DMS153 treated with DMSO at 0.1 percent for 48 hours (cell line): ENCODE results near the gene CDO1.
"Not testable (repeated sequence)": the region's sequence is repeated elsewhere in the genome, so short reads cannot be mapped to it uniquely, and the experiment has no call there.

ENCODE experiments used
- DNase-seq: peaks from one replicate; lab custom pipeline; 2025; ENCODE audit not compliant: unreplicated experiment; lab: John Stamatoyannopoulos, UW

CDO1 gene

DNA sequence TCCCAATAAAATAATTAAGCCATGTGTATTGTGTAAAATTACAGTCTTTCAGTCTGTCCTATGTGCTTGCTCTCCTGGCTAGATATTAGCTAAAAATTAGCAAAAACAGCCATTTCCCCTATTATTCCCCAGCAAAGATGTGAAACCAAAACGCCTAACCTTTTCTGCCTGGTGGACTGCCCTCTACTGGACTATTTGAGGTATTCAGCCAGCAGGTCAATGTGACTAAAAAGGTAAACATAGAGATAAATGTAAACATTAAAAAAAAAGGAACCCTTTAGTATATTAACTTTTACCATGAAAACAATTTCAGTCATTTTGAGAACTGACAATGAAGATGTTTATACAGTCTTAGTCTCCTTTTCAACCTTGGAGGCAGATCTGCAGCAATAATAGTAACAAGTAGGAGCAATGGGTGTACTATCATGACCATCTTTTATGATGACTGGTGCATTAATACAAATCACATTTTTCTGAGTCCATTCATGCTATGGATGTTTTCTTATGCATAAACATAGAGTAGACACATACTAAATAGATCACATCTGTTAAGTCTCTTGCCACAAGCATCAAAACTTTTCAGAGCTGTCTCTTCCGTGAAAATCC is 14.8 kb upstream of the CDO1 start:
- no peak for DNase-seq

DNA sequence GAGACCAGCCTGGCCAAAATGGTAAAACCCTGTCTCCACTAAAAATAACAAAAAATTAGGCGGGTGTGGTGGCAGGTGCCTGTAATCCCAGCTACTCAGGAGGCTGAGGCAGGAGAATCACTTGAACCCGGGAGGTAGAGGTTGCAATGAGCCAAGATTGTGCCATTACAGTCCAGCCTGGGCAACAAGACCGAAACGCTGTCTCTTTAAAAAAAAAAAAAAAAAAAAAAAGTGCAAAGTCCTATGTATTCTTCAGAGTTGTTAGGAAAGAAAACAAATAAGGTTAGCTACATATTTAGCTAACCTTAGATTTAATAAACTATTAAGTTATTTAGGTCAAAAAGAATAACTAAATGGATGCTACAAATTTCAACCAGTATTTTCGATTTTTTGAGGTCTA is 13.5 kb upstream of the CDO1 start:
- DNase-seq, result no peak

DNA sequence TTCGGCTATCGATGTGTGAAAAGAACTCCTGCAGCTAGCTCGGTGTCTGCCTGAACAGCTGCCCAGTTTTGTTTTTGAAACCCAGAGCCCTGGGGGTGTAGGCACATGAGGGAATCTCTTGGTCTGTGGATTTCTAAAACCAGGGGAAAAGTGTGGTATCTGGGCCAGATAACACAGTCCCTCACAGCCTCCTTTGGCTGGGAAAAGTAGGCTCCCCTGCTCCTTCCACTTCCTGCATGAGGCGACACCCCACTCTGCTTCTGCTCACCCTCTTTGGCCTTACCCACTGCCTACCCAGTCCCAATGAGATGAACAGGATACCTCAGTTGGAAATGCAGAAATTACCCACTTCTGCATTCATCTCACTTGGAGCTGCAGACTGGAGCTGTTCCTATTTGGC is 9.5 kb upstream of the CDO1 start:
- DNase-seq, result no peak

DNA sequence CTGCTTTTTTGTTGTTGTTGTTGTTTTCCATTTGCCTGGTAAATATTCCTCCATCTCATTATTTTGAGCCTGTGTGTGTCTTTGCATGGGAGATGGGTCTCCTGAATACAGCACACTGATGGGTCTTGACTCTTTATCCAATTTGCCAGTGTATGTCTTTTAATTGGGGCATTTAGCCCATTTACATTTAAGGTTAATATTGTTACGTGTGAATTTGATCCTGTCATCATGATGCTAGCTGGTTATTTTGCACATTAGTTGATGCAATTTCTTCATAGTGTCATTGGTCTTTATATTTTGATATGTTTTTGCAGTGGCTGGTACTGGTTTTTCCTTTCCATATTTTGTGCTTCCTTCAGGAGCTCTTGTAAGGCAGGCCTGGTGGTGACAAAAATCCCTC is 8.5 kb upstream of the CDO1 start:
- DNase-seq, result not testable (repeated sequence)

DNA sequence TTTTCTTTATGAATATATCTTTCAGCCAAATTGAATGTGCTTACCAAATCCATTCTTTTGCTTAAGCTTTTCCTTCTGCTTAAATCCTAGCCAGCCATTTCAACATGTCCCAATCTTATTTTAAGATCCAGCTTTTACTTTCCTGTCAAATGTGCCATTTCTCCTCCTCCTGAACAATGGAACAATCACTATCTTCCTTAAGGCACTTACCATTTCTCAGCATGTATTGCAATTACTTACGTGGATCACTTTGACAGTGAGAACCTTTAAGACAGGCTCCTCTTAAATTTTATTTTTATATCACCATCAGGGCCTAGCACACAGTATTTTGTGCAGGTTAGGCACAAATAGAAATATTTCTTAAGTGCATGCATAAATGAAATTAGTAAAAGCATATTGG is 4.4 kb upstream of the CDO1 start:
- no peak for DNase-seq

DNA sequence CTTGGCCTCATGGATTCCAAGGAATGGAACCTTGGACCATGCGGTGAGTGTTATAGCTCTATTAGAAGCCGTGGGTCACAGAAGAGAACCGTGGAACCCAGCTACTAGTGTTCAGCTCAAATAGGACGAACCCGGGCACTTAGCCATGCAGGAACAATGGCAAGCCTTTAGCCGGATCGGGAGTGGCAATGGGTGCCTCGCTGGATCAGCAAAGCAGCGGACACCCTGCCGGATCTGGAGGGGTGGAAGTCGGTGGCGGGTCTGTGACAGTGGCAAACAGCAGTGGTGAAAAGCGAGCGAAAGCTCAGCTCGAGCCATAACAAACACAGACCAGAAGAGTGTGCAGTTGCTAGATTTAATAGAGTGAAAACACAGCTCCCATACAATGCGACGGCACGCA is 2.4 kb upstream of the CDO1 start:
- no peak for DNase-seq

DNA sequence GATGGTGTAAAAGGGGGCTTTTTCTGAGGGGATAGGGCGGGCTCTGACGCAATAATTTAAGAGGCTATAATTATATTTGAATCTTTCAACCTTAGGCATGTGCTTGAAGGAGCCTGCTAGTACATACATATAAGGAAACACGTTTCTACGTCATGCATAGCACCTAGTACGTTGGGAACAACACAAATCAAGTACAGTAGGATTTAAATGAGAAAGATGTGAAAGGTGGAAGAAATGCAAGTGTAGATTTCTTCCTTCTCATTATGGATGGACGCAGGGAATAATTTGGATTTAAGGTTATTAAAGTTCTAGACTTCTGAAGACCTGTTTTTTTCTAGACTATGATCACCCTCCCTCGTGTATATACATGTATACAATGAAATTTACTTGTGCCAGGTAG is 927 bp upstream of the CDO1 start:
- no peak for DNase-seq

DNA sequence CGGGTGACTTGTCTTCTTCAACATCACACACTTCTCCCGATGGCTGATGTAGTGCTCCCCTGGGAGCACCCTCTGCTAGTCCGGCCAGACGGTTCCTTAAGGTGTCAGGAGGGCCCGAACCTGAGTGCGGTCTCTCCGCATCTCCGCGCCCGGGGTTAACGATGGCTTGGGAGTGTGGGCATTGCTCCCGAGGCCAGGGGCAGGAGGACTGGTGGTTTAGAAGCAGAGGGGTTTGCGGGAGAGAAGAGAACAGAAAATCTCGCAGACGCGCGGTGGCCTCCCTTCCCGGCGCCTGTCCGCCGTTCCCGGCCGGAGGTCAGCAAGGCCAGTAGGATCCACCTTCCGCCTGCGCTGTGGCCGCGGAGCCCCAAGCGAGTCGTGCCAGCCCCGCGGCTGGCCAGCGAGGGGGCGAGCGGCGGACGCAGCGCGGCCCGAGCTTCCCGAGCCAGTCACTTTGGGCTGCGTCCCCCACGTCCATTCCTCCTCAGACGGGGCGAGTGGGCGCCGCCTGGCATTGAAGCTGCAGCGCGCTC is 700 bp downstream of the CDO1 start:
- DNase-seq, result no peak

DNA sequence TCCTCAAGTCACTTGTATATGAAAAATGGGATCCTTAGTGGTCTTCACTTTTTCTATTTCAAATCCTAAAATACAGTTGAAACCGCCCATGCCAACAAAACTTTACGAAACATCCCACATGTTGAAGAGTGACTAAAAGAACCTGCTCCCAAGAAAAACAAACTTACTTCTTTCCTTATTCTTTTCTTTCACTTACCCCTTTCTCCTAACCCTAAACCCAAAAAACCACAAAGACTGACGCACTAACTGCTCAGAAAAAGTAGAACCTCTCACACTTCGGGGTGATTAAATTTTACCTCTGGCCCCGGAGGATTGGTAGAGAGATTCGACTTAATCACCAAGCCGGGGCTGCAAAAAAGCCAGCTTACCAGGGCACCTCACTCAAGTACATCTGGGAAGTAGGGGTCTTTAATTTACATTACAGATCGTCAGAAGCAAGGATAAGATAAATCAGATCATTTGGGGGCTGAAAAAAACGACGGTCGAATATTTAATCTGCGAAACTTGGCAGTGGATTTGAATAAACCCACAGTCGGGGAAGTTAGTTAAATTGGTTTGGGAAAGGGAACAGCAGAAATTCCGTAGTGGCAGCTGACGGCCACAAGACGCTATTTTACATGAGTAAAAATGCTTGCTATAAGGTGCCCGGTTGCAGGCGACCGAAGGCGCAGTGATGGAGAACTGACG is 1.3 kb downstream of the CDO1 start:
- DNase-seq, result no peak

DNA sequence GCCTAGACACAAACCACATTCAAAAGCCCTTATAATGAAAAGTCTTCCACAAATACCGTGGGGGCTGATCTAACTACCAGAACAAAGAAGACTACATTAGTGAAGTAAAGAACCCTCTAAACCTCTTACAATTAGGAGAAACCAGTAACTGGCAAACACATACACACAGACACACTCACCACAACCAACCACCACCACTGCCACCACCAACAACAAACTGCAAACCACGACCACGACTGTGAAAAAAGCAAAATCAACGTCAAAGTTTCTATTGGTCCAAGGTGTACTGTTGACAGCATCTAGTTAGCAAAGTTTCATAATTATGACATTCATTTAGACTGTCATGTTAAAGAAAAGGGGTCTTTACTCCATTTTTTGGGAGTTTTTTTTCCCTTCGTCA is 2.7 kb downstream of the CDO1 start:
- DNase-seq, result no peak

DNA sequence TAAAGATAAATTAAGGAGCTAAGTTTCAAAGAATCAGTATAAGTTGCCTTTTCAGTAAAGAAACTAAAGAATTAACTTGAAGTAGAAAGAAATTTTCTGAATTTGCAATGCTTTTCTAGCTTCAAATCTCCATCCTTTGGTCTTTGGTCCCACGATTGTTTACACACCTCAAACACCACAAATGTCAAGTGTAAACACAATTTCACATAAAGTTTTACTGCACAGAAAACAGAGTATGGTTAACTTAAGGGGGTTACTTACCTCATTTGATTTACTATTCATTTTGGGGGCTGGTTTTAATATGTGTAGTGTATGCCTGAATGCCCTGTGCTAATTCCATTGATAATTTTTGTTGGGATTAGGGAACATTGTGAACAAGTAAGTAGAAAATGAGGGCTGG is 4.1 kb downstream of the CDO1 start:
- no peak for DNase-seq

DNA sequence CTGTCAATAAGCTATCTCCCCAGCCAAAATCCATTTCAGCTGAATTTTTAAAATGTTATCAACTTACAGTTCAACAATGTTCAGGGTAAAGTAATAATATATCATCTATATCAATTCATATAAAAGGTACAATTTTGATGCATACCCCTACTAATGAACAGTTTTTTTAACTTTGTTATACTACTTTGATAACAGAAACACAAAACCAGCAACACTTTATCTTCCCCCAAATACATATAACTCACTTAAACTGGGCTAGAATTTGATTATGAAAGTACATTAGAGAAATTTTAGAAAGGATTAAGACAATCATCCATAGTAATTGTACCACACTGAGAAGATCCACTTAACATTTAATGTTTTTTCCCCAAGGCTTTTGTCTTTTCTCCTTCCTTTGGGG is 5.1 kb downstream of the CDO1 start:
- DNase-seq, result no peak

DNA sequence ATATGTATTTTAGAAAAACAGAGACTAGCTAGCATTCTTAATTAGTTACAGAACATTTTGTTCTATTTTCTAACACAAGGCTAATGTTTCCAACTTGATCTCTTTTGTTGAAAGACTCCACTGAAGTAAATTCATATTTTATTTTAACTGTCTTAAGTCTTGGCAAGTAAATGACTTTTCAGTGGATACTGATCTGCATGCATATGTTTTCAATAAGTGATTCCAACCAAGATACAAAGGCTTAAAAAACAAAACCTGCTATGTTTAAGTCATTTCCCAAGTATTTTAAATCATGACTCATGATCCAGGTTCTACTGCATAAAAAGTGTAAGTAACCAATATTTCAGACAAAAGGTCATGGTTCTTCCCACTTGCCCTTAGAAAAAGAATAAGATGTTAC is 5.7 kb downstream of the CDO1 start:
- no peak for DNase-seq

DNA sequence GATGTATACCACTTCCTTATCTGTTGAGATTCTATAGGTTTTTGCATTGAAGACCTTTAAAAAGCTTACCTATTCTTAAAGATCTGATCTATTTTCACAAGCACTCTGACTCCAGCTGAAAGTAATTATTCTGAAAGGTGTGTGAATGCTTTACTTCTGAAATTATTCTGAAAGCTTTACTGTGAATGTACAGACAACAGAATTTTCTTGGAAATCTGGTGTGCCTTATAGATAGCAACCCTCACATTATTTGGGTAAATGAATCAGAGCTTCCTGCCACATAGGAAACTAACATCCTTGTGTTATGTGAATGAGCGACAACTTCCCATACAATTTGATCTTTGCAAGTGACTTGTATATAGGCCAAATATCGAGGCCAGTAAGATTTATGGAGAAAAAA is 6.5 kb downstream of the CDO1 start:
- no peak for DNase-seq

DNA sequence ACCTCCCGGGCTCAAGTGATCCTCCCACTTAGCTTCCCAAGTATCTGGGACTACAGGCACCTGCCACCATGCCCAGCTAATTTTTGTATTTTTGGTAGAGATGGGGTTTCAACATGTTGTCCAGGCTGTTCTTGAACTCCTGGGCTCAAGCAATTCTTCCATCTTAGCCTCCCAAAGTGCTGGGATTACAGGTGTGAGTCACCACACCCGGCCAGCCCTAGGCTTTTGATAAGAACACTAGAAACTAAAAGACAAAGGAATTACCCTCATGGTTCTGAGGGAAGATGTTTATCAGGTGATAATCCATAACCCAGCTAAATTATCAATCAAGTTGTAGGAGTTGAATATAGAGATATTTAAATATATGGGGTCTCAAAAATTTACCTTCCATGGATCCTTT is 8.4 kb downstream of the CDO1 start:
- DNase-seq, result not testable (repeated sequence)

DNA sequence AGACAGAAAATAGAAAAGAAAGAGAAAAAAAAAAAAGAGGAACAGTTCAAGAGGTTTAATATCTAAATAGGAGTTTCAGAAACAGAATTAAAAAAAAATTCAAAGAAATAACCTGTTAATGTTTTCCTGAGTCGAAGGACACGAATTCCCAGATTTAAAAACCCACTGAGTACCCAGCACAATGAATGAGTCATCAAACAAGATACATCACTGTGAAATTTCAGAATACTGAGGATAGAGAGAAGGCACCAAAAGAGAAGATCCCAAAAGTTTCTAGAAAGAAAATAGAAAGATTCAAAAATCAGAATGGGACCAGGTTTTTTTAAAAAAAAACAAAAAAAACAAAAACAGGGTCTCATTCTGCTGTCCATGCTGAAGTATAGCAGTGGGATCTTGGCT is 8.8 kb downstream of the CDO1 start:
- no peak for DNase-seq

DNA sequence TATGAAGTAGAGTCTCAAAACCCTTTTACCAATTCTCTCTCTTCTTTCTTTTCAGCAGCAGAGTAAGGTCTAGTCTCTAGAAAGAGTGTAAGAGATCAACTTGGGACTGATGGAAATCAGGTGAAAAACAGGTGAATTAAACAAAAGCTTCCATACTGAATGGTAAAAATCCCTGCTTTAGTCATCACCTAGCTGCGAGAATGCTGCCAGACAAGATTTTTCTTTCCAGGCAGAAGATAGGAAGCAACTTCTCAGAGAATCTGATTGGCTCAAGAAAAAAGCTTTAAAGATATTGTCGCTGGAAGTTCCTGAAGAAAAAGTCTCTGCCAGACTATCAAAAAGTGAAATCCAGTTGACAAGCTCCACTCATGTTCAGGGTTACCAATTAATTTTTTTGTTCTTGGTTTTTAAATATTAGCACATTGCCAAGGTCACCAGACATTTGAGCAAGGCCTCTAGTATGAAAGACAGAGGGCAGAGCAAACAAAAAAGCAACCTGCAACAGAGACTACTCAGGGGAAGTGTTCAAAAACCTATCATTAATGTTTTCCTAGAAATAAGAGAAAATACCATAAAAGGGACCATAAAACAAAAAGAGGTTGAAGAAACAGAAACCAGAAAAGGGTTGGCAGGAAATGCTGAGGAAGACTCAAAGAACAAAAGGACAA is 9.3 kb downstream of the CDO1 start:
- DNase-seq, result no peak

DNA sequence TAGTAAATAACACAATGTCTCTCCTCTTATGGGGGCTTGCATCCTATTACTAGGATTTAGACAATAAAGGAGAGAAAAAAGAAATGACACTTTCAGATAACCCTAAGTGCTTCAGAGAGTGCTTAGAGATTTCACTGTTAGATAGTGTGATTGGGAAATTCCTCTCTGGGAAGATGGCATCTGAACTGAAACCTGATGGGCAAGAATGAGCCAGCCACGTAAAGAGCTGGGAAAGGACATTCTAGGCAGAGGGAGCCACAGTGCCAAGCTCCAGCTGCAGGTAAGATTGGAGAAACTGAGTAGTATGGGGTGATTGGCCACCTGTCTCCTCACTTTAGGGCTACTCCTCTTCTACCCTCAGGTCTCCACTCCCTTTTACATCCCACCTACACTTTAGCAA is 14.5 kb downstream of the CDO1 start:
- DNase-seq, result no peak

DNA sequence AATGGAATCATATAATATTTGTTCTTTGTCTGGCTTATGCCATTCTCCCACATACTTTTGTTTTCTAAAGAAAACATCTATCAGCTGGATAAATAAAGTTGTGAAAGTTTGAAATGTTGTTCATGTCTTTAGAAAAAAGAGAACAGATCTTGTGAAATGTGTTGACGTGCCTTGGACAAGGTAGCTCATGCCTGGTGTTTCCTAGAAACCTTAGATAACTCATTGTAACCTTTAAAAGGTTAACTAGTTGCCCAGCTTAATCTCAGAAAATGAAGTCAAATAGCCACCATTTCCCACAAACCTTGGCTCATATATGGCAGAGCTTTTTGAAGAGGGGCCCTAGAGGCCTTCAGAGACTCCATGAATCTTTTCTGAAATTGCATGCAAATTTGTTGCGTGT is 15.3 kb downstream of the CDO1 start:
- DNase-seq, result no peak

DNA sequence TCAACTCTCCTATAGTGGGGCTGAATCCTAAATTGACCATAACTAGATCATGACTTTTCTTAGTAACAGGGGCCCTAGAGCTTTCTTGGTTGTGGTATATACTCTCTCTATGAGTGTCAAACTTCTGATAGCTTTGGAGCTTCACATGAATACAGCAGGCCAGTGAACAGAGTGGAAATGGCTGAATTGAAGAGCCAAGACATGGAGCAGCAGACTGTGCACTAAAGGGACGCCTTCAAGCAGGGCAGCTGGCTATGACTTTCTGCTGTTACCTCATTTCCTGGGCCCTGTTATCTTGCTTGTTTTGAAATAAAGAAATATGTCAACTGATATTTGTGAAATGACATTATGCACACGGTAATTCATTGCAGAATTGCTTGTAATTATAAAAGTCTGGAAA is 16.4 kb downstream of the CDO1 start:
- no peak for DNase-seq

DNA sequence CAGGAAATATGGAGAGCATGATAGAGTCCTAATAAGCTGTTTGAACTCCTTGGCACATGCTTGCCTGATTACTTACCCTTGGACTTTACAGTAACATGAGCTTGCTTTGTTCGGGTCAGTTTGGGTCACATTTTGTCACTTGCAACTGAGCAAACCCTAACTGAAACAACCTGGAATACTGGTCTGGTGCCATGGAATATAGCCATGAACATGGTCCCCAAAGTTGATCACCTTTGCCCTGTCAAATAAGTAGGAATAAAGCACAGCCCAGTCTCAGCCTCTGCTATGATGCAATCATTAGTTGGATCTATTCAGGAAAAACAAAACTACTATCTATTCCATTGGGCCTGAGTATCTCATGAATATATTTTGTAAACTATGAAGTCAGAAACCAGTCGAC is 18.2 kb downstream of the CDO1 start:
- no peak for DNase-seq

DNA sequence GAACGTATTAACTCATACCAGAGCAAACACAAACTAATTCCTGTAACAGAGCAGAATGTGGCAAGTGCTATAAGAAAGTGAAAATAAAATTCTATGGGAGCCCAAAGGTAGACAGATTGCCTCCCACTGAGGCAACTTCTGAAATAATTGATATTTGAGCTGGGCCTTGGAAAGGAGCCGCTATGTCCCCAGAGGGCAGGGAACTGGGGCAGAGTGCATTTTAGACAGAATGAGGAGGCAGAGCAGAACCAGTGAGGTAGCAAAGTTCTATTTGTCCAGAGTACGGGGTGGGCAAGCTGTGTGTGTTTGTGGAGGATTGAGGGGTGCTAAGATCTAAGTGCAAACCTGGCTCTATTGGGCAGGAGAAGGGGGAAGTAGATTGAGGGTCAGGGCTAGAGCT is 19.8 kb downstream of the CDO1 start:
- DNase-seq, result no peak

DNA sequence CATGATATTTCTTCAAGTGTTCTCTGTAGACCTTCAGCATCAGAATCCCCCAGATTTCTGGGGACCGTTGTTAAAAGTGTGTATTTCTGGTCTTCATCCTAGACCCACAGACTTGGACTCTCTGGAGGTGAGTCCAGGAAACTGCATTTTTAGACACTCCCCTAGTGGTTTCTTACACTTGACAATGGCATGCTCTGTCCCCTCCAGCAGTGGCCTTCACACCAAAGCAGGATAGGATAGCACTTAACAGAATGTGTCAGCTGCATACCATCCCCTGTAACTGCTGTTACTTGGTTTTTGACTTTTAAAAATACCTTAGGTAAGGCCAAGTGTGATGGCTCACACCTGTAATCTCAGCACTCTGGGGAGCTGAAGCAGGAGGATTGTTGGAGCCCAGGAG is 20.8 kb downstream of the CDO1 start:
- DNase-seq, result no peak
